ENCODE measurements around the gene CDA.

The CDA gene

DNA sequence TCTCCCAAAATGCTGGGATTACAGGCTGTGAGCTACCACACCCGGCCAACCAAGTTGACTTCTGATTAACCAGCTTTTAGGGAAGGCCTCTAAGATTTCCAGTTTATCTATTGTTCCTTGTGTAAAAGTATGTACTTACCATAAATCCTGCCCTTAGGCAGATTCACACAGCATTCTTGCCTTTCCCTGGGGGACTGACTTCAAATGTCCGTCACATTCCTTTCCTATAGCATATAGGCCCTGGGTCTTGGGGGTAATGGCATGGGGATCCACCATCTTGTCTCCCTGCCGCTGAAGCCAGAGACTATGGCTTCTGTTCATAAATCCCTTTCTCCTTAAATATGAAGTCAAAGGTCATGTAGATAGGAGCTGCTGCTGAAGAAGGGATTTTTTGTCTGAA, 43.5 kb downstream of the CDA start:
- H3K27me3 ChIP-seq (ENCODE audit: control insufficient read depth, insufficient read depth, low read length): no peaks in the 10 kb centered on the region; the same call in 1 of the 2 replicates
- H3K4me3 ChIP-seq (ENCODE audit: low read length): no peak overlapping the region
- DNase-seq (ENCODE audit: low read depth, low spot score): no peak
- H3K27ac ChIP-seq (ENCODE audit: low read length): no peak overlapping the region
- no peaks in the 10 kb centered on the region for H3K9me3 ChIP-seq (ENCODE audit: control insufficient read depth, insufficient read depth, low read length)
- peaks cover 2% of the 10 kb centered on the region; the same call in 1 of the 2 replicates for H3K4me1 ChIP-seq (ENCODE audit: control insufficient read depth, insufficient read depth, low read length)
- no peaks in the 10 kb centered on the region for H3K36me3 ChIP-seq (ENCODE audit: control insufficient read depth, insufficient read depth, low read length)
- no CpG with 5 or more reads among the region's 3 CpGs for WGBS (ENCODE audit: insufficient coverage, insufficient read length)

DNA sequence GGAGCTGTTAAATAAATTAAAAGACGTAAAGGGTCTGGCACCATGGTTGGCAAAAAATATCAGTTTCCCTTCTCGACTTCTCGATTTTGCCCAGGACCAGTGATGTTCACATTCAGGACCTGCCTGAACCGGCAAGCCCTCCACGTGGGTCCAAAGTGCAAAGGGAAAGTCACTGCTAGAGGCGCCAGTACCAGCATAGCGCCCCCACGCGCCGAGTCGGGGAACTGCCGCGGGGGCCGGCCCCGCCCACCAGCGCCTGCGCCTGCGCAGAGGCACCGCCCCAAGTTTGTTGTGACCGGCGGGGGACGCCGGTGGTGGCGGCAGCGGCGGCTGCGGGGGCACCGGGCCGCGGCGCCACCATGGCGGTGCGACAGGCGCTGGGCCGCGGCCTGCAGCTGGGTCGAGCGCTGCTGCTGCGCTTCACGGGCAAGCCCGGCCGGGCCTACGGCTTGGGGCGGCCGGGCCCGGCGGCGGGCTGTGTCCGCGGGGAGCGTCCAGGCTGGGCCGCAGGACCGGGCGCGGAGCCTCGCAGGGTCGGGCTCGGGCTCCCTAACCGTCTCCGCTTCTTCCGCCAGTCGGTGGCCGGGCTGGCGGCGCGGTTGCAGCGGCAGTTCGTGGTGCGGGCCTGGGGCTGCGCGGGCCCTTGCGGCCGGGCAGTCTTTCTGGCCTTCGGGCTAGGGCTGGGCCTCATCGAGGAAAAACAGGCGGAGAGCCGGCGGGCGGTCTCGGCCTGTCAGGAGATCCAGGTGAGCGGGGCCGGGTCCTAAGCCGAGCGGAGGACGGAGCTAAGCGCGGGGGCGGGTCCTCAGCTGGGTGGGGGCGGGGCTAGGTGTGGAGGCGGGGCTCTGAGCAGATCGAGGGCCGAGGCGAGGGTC, 44.5 kb downstream of the CDA start, which contains the start of gene PINK1:
Gene PINK1 (plus strand): TSS at position 269 of the 875 bp plus-strand sequence. CDS start 91 bp downstream, at position 360.
- WGBS (ENCODE audit: insufficient coverage, insufficient read length): no CpG with 5 or more reads among the region's 93 CpGs
- no peak within 1 kb of the TSS for H3K27ac ChIP-seq (ENCODE audit: low read length)
- peak within 1 kb of the TSS; percentile 72 for H3K4me3 ChIP-seq (ENCODE audit: low read length)
- peak; percentile 57 for DNase-seq (ENCODE audit: low read depth, low spot score)
- no peaks in the 10 kb centered on the region for H3K9me3 ChIP-seq (ENCODE audit: control insufficient read depth, insufficient read depth, low read length)
- no peaks in the 10 kb centered on the region; the same call in 1 of the 2 replicates for H3K27me3 ChIP-seq (ENCODE audit: control insufficient read depth, insufficient read depth, low read length)
- peaks cover 2% of the 10 kb centered on the region; the same call in 1 of the 2 replicates for H3K4me1 ChIP-seq (ENCODE audit: control insufficient read depth, insufficient read depth, low read length)
- H3K36me3 ChIP-seq (ENCODE audit: control insufficient read depth, insufficient read depth, low read length): peaks cover 3% of the 10 kb centered on the region; the same call in 1 of the 2 replicates

DNA sequence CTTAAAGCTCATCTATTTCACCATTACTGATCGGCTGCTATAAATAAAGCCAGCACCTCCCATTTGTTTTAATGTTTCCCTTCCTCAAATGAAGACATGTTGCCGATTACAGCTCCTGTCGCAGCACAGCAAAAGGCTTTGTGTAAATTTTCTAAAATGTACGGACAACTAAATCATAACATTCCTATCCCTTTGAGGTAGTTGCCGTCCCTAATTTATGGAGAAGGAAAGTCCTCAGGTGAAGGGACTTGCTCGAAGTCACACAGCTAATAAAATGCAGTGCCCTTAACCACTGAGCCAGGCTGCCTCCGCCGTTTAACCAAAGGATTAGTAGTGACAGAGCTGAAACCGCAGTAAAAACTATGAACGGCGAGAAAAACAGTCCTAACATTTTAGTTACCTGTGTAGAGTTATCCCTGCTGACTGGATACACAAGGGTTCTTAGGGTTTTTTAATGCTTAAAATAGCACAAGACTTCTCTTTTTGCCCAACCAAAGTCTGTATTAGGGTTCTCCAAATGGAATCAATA, 45.2 kb downstream of the CDA start:
- WGBS (ENCODE audit: insufficient coverage, insufficient read length): no CpG with 5 or more reads among the region's 11 CpGs
- no peaks in the 10 kb centered on the region for H3K9me3 ChIP-seq (ENCODE audit: control insufficient read depth, insufficient read depth, low read length)
- H3K4me3 ChIP-seq (ENCODE audit: low read length): peak overlapping the region; percentile 53; the same call in 1 of the 2 replicates
- H3K36me3 ChIP-seq (ENCODE audit: control insufficient read depth, insufficient read depth, low read length): peaks cover 3% of the 10 kb centered on the region; the same call in 1 of the 2 replicates
- no peak overlapping the region for H3K27ac ChIP-seq (ENCODE audit: low read length)
- no peak for DNase-seq (ENCODE audit: low read depth, low spot score)
- H3K27me3 ChIP-seq (ENCODE audit: control insufficient read depth, insufficient read depth, low read length): no peaks in the 10 kb centered on the region; the same call in 1 of the 2 replicates
- peaks cover 2% of the 10 kb centered on the region; the same call in 1 of the 2 replicates for H3K4me1 ChIP-seq (ENCODE audit: control insufficient read depth, insufficient read depth, low read length)

- WGBS (ENCODE audit: insufficient coverage, insufficient read length): no CpG with 5 or more reads among the region's 4 CpGs
- no peaks in the 10 kb centered on the region for H3K9me3 ChIP-seq (ENCODE audit: control insufficient read depth, insufficient read depth, low read length)
- H3K4me3 ChIP-seq (ENCODE audit: low read length): no peak overlapping the region; the same call in 1 of the 2 replicates
- peaks cover 2% of the 10 kb centered on the region; the same call in 1 of the 2 replicates for H3K4me1 ChIP-seq (ENCODE audit: control insufficient read depth, insufficient read depth, low read length)
- peaks cover 3% of the 10 kb centered on the region; the same call in 1 of the 2 replicates for H3K36me3 ChIP-seq (ENCODE audit: control insufficient read depth, insufficient read depth, low read length)
- no peak for DNase-seq (ENCODE audit: low read depth, low spot score)
- no peak overlapping the region for H3K27ac ChIP-seq (ENCODE audit: low read length)
- no peaks in the 10 kb centered on the region; the same call in 1 of the 2 replicates for H3K27me3 ChIP-seq (ENCODE audit: control insufficient read depth, insufficient read depth, low read length)
Observed at GRCh38 chr1:20634594-20635084, 45.7 kb downstream of the CDA start.

- Histone ChIP-seq H3K27ac (ENCODE audit: low read length) (no peak overlapping the region), H3K9me3 (ENCODE audit: control insufficient read depth, insufficient read depth, low read length) (no peaks in the 10 kb centered on the region), H3K36me3 (ENCODE audit: control insufficient read depth, insufficient read depth, low read length) (peaks cover 3% of the 10 kb centered on the region; the same call in 1 of the 2 replicates), H3K27me3 (ENCODE audit: control insufficient read depth, insufficient read depth, low read length) (no peaks in the 10 kb centered on the region; the same call in 1 of the 2 replicates), H3K4me1 (ENCODE audit: control insufficient read depth, insufficient read depth, low read length) (peaks cover 2% of the 10 kb centered on the region; the same call in 1 of the 2 replicates), H3K4me3 (ENCODE audit: low read length) (no peak overlapping the region)
- no peak for DNase-seq (ENCODE audit: low read depth, low spot score)
- no CpG with 5 or more reads among the region's 8 CpGs for WGBS (ENCODE audit: insufficient coverage, insufficient read length)
Observed at GRCh38 chr1:20636785-20637347, 48.0 kb downstream of the CDA start.

DNA sequence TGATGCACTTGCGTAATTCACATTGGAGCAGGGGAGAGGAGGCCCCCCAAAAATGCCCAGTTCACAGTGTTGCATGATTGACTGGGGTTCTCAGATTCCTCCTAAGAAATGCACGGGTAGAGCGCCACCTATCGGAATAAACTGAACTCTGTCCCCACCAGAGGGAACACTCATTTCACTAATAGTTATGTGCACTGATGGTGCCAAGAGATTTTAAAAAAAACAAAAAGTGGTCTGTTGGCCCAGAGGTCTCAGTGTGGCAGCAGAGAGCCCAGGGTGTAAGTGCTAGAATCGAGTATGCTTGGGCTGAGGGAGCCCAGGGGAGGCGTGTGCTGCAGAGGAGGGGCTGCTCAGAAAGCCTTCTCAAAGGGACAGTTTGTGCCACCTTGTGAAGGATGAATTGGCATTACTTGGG, 51.3 kb downstream of the CDA start:
- H3K9me3 ChIP-seq (ENCODE audit: control insufficient read depth, insufficient read depth, low read length): no peaks in the 10 kb centered on the region
- no CpG with 5 or more reads among the region's 6 CpGs for WGBS (ENCODE audit: insufficient coverage, insufficient read length)
- DNase-seq (ENCODE audit: low read depth, low spot score): no peak
- H3K27me3 ChIP-seq (ENCODE audit: control insufficient read depth, insufficient read depth, low read length): no peaks in the 10 kb centered on the region
- no peak overlapping the region for H3K27ac ChIP-seq (ENCODE audit: low read length)
- no peak overlapping the region for H3K4me3 ChIP-seq (ENCODE audit: low read length)
- no peaks in the 10 kb centered on the region for H3K4me1 ChIP-seq (ENCODE audit: control insufficient read depth, insufficient read depth, low read length)
- H3K36me3 ChIP-seq (ENCODE audit: control insufficient read depth, insufficient read depth, low read length): peaks cover 3% of the 10 kb centered on the region; the same call in 1 of the 2 replicates

GRCh38 chr1:20641975-20642374, 53.1 kb downstream of the CDA start:
- Histone ChIP-seq H3K36me3 (ENCODE audit: control insufficient read depth, insufficient read depth, low read length) (peaks cover 3% of the 10 kb centered on the region; the same call in 1 of the 2 replicates), H3K9me3 (ENCODE audit: control insufficient read depth, insufficient read depth, low read length) (no peaks in the 10 kb centered on the region), H3K4me3 (ENCODE audit: low read length) (no peak overlapping the region), H3K4me1 (ENCODE audit: control insufficient read depth, insufficient read depth, low read length) (no peaks in the 10 kb centered on the region), H3K27me3 (ENCODE audit: control insufficient read depth, insufficient read depth, low read length) (no peaks in the 10 kb centered on the region), H3K27ac (ENCODE audit: low read length) (no peak overlapping the region)
- WGBS (ENCODE audit: insufficient coverage, insufficient read length): no CpG with 5 or more reads among the region's 10 CpGs
- DNase-seq (ENCODE audit: low read depth, low spot score): no peak

GRCh38 chr1:20643080-20643479, 54.2 kb downstream of the CDA start:
- Histone ChIP-seq H3K4me1 (ENCODE audit: control insufficient read depth, insufficient read depth, low read length) (no peaks in the 10 kb centered on the region), H3K9me3 (ENCODE audit: control insufficient read depth, insufficient read depth, low read length) (no peaks in the 10 kb centered on the region), H3K36me3 (ENCODE audit: control insufficient read depth, insufficient read depth, low read length) (peaks cover under 1% of the 10 kb centered on the region; the same call in 1 of the 2 replicates), H3K4me3 (ENCODE audit: low read length) (no peak overlapping the region; the same call in 1 of the 2 replicates), H3K27me3 (ENCODE audit: control insufficient read depth, insufficient read depth, low read length) (no peaks in the 10 kb centered on the region), H3K27ac (ENCODE audit: low read length) (no peak overlapping the region)
- DNase-seq (ENCODE audit: low read depth, low spot score): no peak
- WGBS (ENCODE audit: insufficient coverage, insufficient read length): no CpG with 5 or more reads among the region's 6 CpGs

DNA sequence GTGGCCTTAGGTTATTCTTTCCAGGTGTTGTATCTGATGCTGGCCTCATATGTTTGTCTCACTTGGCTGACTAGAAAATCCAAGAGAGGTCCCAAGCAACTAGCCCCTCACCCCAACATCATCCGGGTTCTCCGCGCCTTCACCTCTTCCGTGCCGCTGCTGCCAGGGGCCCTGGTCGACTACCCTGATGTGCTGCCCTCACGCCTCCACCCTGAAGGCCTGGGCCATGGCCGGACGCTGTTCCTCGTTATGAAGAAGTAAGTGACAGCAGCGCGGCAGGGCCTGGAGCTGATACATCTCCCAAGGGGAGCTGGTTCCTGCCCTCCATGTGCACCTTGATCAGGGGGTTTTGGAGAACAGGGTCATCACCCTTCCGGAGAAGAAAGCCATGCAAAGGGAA, 55.5 kb downstream of the CDA start:
- Histone ChIP-seq H3K36me3 (ENCODE audit: control insufficient read depth, insufficient read depth, low read length) (peaks cover 11% of the 10 kb centered on the region), H3K4me3 (ENCODE audit: low read length) (no peak overlapping the region), H3K27ac (ENCODE audit: low read length) (no peak overlapping the region), H3K9me3 (ENCODE audit: control insufficient read depth, insufficient read depth, low read length) (no peaks in the 10 kb centered on the region), H3K4me1 (ENCODE audit: control insufficient read depth, insufficient read depth, low read length) (no peaks in the 10 kb centered on the region), H3K27me3 (ENCODE audit: control insufficient read depth, insufficient read depth, low read length) (no peaks in the 10 kb centered on the region)
- no CpG with 5 or more reads among the region's 13 CpGs for WGBS (ENCODE audit: insufficient coverage, insufficient read length)
- no peak for DNase-seq (ENCODE audit: low read depth, low spot score)

GRCh38 chr1:20645414-20645813, 56.5 kb downstream of the CDA start:
- no peaks in the 10 kb centered on the region for H3K4me1 ChIP-seq (ENCODE audit: control insufficient read depth, insufficient read depth, low read length)
- no peak for DNase-seq (ENCODE audit: low read depth, low spot score)
- H3K36me3 ChIP-seq (ENCODE audit: control insufficient read depth, insufficient read depth, low read length): peaks cover 11% of the 10 kb centered on the region
- no peaks in the 10 kb centered on the region for H3K27me3 ChIP-seq (ENCODE audit: control insufficient read depth, insufficient read depth, low read length)
- no peaks in the 10 kb centered on the region for H3K9me3 ChIP-seq (ENCODE audit: control insufficient read depth, insufficient read depth, low read length)
- no CpG with 5 or more reads among the region's 14 CpGs for WGBS (ENCODE audit: insufficient coverage, insufficient read length)
- H3K27ac ChIP-seq (ENCODE audit: low read length): no peak overlapping the region
- H3K4me3 ChIP-seq (ENCODE audit: low read length): no peak overlapping the region
